Measurements from ENCODE around the gene IFI27. TPM values are rescaled to one million over a fixed set of nuclear protein-coding genes. Genes with fewer than 3 reads are reported as not detected.

IFI27 gene
- total RNA-seq, 4 donors from 2014 or later = 65.6 to 179 (median 123) TPM

- no peak overlapping the region for H3K4me3 ChIP-seq
- TF ChIP-seq POLR2A (IDR thresholded peaks at IDR 0.05) (no peak), CTCF (IDR thresholded peaks at IDR 0.05 in 4 of 5, conservative IDR thresholded peaks at IDR 0.05 in 1 of 5) (no peak)
- H3K27ac ChIP-seq = no peak overlapping the region
- no peaks in the 10 kb centered on the region for H3K9me3 ChIP-seq
- in situ Hi-C loops (cut with MboI; ENCODE audit: low sequenced_read_pairs in 4 of 4) (no loop called here), intact Hi-C loops (cut with DNase I; ENCODE audit: low total_unique reads) (no loop called here)
- H3K4me1 ChIP-seq = no peaks in the 10 kb centered on the region
- H3K36me3 ChIP-seq = no peaks in the 10 kb centered on the region
- H3K27me3 ChIP-seq = no peaks in the 10 kb centered on the region
- DNase-seq = no peak
- ATAC-seq = no peak
These were observed 21.1 kb upstream of the IFI27 start for GRCh38 chr14:94089479-94089878.

- Histone ChIP-seq H3K4me1 (no peaks in the 10 kb centered on the region), H3K9me3 (no peaks in the 10 kb centered on the region), H3K36me3 (no peaks in the 10 kb centered on the region), H3K27ac (no peak overlapping the region), H3K4me3 (no peak overlapping the region), H3K27me3 (no peaks in the 10 kb centered on the region)
- DNase-seq (no peak), ATAC-seq (no peak)
- intact Hi-C loops (cut with DNase I; ENCODE audit: low total_unique reads) (no loop called here), in situ Hi-C loops (cut with MboI; ENCODE audit: low sequenced_read_pairs in 4 of 4) (no loop called here)
- TF ChIP-seq POLR2A (IDR thresholded peaks at IDR 0.05) = no peak
- TF ChIP-seq CTCF (IDR thresholded peaks at IDR 0.05 in 4 of 5, conservative IDR thresholded peaks at IDR 0.05 in 1 of 5) = no peak
These were observed 17.1 kb upstream of the IFI27 start for GRCh38 chr14:94093418-94093817.

DNA sequence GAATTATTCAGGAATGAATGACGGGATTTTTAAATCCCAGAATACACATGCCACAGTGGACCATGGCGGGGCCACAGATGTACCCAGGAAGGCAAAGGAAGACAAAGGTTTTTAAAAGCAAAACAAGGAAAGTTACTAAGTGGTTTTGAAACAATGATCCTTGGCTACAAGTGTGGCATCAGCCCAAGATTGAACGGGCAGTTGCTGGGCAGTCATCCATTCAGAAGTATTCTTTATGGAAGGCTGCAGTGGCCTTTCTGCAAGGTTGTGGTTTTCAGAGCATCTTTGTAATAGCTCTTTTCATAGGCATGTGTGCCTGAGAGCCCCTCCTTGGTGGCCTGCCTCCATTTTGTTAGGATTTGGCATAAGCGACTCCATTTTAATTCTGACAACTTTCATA, 13.4 kb upstream of the IFI27 start:
- ATAC-seq (no peak), DNase-seq (no peak)
- in situ Hi-C loops (cut with MboI; ENCODE audit: low sequenced_read_pairs in 4 of 4) (no loop called here), intact Hi-C loops (cut with DNase I; ENCODE audit: low total_unique reads) (no loop called here)
- H3K9me3 ChIP-seq = no peaks in the 10 kb centered on the region
- no peaks in the 10 kb centered on the region for H3K27me3 ChIP-seq
- TF ChIP-seq CTCF (IDR thresholded peaks at IDR 0.05 in 4 of 5, conservative IDR thresholded peaks at IDR 0.05 in 1 of 5) (no peak), POLR2A (IDR thresholded peaks at IDR 0.05) (no peak)
- no peak overlapping the region for H3K27ac ChIP-seq
- H3K4me3 ChIP-seq = no peak overlapping the region
- no peaks in the 10 kb centered on the region for H3K4me1 ChIP-seq
- H3K36me3 ChIP-seq = no peaks in the 10 kb centered on the region

- no peak for ATAC-seq
- TF ChIP-seq POLR2A (IDR thresholded peaks at IDR 0.05) = no peak
- no peak for TF ChIP-seq CTCF (IDR thresholded peaks at IDR 0.05 in 4 of 5, conservative IDR thresholded peaks at IDR 0.05 in 1 of 5)
- in situ Hi-C loops (cut with MboI; ENCODE audit: low sequenced_read_pairs in 4 of 4) (no loop called here), intact Hi-C loops (cut with DNase I; ENCODE audit: low total_unique reads) (no loop called here)
- DNase-seq = no peak
- no peak overlapping the region for H3K4me3 ChIP-seq
- no peaks in the 10 kb centered on the region for H3K27me3 ChIP-seq
- H3K9me3 ChIP-seq = no peaks in the 10 kb centered on the region
- no peaks in the 10 kb centered on the region for H3K36me3 ChIP-seq
- H3K4me1 ChIP-seq = no peaks in the 10 kb centered on the region
- no peak overlapping the region for H3K27ac ChIP-seq
These were observed 12.1 kb upstream of the IFI27 start for GRCh38 chr14:94098326-94098992.

GRCh38 chr14:94099006-94099405, 11.5 kb upstream of the IFI27 start:
- ATAC-seq (no peak), DNase-seq (no peak)
- H3K9me3 ChIP-seq = no peaks in the 10 kb centered on the region
- H3K27ac ChIP-seq = no peak overlapping the region
- intact Hi-C loops (cut with DNase I; ENCODE audit: low total_unique reads) (no loop called here), in situ Hi-C loops (cut with MboI; ENCODE audit: low sequenced_read_pairs in 4 of 4) (no loop called here)
- no peaks in the 10 kb centered on the region for H3K27me3 ChIP-seq
- TF ChIP-seq POLR2A (IDR thresholded peaks at IDR 0.05) = no peak
- no peak for TF ChIP-seq CTCF (IDR thresholded peaks at IDR 0.05 in 4 of 5, conservative IDR thresholded peaks at IDR 0.05 in 1 of 5)
- no peaks in the 10 kb centered on the region for H3K36me3 ChIP-seq
- H3K4me1 ChIP-seq = no peaks in the 10 kb centered on the region
- H3K4me3 ChIP-seq = no peak overlapping the region
